Lower leg skin (tissue), 4 donors: ENCODE results near the gene CTNNBL1. TPM values are rescaled to one million over a fixed set of nuclear protein-coding genes. Genes with fewer than 3 reads are reported as not detected.
A peak's percentile ranks its signal among the peaks of the same experiment; 100 is the strongest.

Experiments
- DNase-seq, 2 donors: peaks; one replicate each; pipeline ENCODE4 v3.0.0-alpha.2; 2019; ENCODE audit warnings: low spot score in 2 of 2
- H3K4me3 ChIP-seq: fragments of 200-600 bp; sonication (generic); 2 replicates; pipeline ENCODE4 v1.5.1; 2017; ENCODE audit warnings: mild to moderate bottlenecking, low read depth; ENCODE audit not compliant: poor library complexity, severe bottlenecking
- POLR2A ChIP-seq, 2 donors: fragments of 450-650 bp; IDR thresholded peaks; one replicate each; pipeline ENCODE4 v1.6.1; 2016 to 2017; ENCODE audit warnings: antibody characterized with exemption in 2 of 2, mild to moderate bottlenecking in 1 of 2, moderate library complexity in 1 of 2
- WGBS, 2 donors: methylation state at CpG; one replicate each; pipeline ENCODE4 v1.1.5; 2018; 5-methylcytosine and 5-hydroxymethylcytosine counted together
- intact Hi-C: fragments of 100-400 bp; cut with DNase I; formaldehyde crosslinking; loops from one replicate; pipeline ENCODE4 v1.15.0; 2023; ENCODE audit warnings: low total_unique reads
- total RNA-seq, 4 donors: library from RNA; depleted of rRNA; stranded (reverse); fragments of >200 nt; gene quantifications; one replicate each; pipeline ENCODE4 v1.1.0, GENCODE V29; 2016
- TF ChIP-seq, protein P1 (sequence below), 3 donors: fragments of 450-650 bp; IDR thresholded peaks; one replicate each; pipeline ENCODE4 v1.5.1; 2016; ENCODE audit warnings: antibody characterized with exemption in 3 of 3, mild to moderate bottlenecking in 3 of 3, moderate library complexity in 2 of 3

CTNNBL1 gene, protein sequence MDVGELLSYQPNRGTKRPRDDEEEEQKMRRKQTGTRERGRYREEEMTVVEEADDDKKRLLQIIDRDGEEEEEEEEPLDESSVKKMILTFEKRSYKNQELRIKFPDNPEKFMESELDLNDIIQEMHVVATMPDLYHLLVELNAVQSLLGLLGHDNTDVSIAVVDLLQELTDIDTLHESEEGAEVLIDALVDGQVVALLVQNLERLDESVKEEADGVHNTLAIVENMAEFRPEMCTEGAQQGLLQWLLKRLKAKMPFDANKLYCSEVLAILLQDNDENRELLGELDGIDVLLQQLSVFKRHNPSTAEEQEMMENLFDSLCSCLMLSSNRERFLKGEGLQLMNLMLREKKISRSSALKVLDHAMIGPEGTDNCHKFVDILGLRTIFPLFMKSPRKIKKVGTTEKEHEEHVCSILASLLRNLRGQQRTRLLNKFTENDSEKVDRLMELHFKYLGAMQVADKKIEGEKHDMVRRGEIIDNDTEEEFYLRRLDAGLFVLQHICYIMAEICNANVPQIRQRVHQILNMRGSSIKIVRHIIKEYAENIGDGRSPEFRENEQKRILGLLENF
- 10 to 100 TPM; 22.0 to 35.0 (median 27.5) TPM for total RNA-seq

DNA sequence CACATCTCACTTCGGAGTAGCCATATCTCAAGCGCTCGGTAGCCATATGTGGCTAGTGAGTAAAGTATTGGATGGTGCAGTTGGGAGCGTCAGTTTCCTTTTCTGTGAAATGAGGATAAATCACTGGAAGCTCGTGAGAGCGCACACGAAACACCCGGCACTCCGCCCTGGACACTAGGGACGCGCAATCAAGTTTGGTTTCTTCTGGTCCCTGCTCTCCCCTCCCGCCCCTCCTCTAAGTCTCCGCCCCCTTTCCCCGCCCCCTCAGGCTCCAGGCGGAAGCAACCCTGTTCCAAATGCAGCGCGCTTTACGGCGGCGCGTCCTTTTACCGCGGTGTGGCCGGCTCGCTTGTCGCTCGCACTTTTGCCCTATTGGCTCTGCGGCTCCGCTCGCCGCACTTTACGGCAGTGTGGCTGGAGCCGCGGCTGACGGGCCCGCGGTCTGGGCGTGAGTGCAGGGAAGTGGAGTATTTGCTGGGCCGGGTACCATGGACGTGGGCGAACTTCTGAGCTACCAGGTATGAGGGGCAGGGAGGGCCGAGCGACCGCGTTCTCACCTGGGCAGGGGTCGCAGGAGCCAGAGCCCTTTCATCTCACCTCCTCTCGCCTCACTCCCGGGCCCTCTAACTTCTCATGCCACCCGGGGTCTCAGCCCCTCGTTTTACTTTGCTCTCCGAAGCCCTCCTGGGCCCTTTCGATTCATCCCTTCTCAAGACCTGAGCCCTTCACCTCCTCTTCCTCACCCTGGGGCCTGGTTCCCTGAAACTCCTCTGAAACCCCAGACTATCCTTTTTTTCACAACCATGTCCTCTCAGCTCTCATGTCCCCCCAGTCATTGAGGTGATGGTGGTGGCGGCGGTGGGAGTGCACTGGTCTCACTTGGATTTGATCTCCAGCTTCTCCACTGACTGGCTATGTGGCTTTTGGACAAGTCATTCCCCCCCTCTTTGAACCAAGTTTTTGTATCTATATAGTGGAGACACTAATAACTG, at the start of gene CTNNBL1:
Gene CTNNBL1, plus strand, starts transcription at position 396 of the 992 bp plus-strand sequence. Its CDS starts 93 bp downstream, at position 489.
- intact Hi-C loops = no loop called here
- H3K4me3 ChIP-seq = peak within 1 kb of the TSS; percentile 69
- TF ChIP-seq POLR2A (IDR thresholded peaks at IDR 0.05) = no peak
- TF ChIP-seq, protein P1, sequence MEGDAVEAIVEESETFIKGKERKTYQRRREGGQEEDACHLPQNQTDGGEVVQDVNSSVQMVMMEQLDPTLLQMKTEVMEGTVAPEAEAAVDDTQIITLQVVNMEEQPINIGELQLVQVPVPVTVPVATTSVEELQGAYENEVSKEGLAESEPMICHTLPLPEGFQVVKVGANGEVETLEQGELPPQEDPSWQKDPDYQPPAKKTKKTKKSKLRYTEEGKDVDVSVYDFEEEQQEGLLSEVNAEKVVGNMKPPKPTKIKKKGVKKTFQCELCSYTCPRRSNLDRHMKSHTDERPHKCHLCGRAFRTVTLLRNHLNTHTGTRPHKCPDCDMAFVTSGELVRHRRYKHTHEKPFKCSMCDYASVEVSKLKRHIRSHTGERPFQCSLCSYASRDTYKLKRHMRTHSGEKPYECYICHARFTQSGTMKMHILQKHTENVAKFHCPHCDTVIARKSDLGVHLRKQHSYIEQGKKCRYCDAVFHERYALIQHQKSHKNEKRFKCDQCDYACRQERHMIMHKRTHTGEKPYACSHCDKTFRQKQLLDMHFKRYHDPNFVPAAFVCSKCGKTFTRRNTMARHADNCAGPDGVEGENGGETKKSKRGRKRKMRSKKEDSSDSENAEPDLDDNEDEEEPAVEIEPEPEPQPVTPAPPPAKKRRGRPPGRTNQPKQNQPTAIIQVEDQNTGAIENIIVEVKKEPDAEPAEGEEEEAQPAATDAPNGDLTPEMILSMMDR (IDR thresholded peaks at IDR 0.05) = no peak
- peak; percentile 97 to 99 for DNase-seq
- WGBS, 2 donors = 1% methylated on average over 50 to 52 of the region's 54 CpGs

DNA sequence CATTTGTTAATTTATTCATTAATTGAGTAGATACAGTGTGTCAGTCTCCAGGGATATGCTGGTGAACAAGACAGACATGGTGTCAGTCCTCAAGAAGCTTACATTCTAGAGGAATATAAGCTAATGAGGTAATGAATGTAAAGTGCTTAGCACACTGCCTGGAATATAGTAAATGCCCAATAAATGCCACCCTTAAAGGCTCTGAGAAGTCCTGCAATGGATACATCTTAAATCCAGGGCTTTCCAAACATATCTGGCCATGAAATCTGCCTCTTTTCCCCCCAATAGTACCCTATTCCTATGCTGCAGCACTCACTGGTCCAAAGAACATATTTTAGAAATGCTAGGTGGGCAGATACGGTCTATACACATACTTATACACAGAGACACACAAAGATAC, 49.2 kb upstream of the CTNNBL1 start:
- TF ChIP-seq, protein P1 (IDR thresholded peaks at IDR 0.05) = no peak
- no peak for TF ChIP-seq POLR2A (IDR thresholded peaks at IDR 0.05)
- intact Hi-C loops = no loop called here

DNA sequence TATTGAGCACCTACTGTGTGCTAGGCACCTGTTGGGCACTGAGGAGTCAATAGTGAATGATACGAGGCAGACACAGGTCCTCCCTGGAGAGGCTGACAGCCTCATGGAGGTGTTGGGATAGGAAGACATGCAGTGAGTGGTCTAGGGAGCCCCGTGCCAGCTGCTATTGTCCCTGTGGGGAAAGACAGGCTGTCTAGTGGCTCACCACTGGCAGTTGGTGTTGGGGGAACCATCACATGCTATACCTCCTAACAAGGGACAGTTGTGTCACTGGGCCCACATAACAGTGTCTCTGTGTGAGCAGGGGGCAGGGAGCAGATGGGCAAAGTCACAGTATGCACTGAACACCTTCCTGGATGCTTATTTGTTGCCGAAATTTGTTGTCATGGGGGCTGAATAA, 45.9 kb upstream of the CTNNBL1 start:
- no peak for DNase-seq
- TF ChIP-seq, protein P1 (IDR thresholded peaks at IDR 0.05) = no peak
- no peak for TF ChIP-seq POLR2A (IDR thresholded peaks at IDR 0.05)
- no peak overlapping the region for H3K4me3 ChIP-seq
- 77 to 84% methylated on average over 3 of the region's 3 CpGs for WGBS, 2 donors
- intact Hi-C loops = no loop called here

More for the DNA sequence above, 49.2 kb upstream of the CTNNBL1 start:
- H3K4me3 ChIP-seq = no peak overlapping the region
- DNase-seq = no peak
- WGBS, 2 donors = 84 to 90% methylated on average over 1 of the region's 1 CpG

DNA sequence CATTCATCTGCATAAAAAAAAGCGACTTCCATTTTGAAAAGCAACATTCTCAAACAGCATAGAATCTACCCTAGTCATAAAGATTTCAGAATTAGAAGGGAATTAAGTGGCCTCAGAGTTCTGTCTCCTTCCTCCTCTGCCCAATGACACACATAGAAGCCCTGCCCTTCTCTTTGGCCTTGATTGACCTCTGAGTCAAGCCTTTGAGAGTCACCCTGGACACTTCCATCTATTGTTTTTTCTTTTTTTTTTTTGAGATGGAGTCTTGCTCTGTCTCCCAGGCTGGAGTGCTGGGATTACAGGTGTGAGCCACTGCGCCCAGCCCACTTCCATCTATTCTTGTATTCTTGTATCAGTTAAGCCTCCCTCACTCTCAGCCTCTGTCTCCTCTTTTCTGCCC, 44.8 kb upstream of the CTNNBL1 start:
- intact Hi-C loops = no loop called here
- 60 to 62% methylated on average over 2 of the region's 2 CpGs for WGBS, 2 donors
- DNase-seq = no peak
- TF ChIP-seq, protein P1 (IDR thresholded peaks at IDR 0.05) = no peak
- TF ChIP-seq POLR2A (IDR thresholded peaks at IDR 0.05) = no peak
- H3K4me3 ChIP-seq = no peak overlapping the region

DNA sequence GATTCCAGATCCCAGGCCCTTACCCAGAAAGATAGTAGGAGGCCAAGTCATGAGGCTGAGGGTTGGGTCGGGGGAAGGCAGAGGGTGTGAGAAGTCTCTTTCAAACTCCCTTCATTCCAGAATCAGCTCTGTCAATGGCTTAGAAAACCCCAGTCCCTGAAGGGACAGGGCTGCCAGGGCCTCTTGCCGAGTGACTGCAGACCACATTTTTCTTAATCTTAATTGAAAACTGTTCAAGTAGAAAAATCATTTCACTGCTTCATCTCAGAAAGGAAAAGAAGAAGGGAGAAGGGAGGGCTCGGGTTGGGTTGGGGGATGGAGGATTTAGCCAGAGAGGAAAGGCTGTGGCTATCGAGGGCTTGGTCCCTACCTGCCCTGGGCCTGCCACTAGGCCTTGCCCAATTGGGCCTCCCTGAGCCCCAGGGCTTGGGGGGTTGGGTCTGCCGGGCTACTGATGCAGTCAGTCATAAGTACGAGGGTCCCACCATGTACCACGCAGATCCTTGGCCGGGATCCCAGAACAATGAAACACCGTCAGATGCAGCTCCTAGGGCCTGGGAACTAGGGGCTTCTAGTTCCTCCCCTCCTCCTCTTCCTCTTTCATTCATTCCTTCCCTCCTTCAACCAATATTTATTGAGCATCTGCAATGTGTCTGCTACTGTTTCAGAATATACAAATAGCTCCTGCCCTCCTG, 44.0 kb upstream of the CTNNBL1 start:
- 51 to 60% methylated on average over 9 of the region's 9 CpGs for WGBS, 2 donors

More for the DNA sequence above, 44.0 kb upstream of the CTNNBL1 start:
- intact Hi-C loops = no loop called here
- TF ChIP-seq POLR2A (IDR thresholded peaks at IDR 0.05) = no peak
- TF ChIP-seq, protein P1 (IDR thresholded peaks at IDR 0.05) = no peak
- DNase-seq = no peak
- H3K4me3 ChIP-seq = no peak overlapping the region
